DND-41 (cell line): ENCODE measurements around the gene CDK8.

Source experiments
- CTCF ChIP-seq: IDR thresholded peaks from 2 replicates; pipeline ENCODE4 v1.5.1; 2012; ENCODE audit warnings: borderline replicate concordance, low read length, moderate library complexity, mild to moderate bottlenecking; ENCODE audit not compliant: poor library complexity, severe bottlenecking; ENCODE audit errors: extremely low read depth
- EZH2 ChIP-seq: IDR thresholded peaks from 3 replicates; pipeline ENCODE4 v1.6.1; 2012; ENCODE audit warnings: borderline replicate concordance, low read depth, mild to moderate bottlenecking, moderate library complexity, low read length, inconsistent platforms; ENCODE audit not compliant: severe bottlenecking

- TF ChIP-seq CTCF (no peak), EZH2 (no peak)
Observed at GRCh38 chr13:26340807-26341206, 86.9 kb downstream of the CDK8 start.
